ENCODE results near the gene LIMS2. TPM values are rescaled to one million over a fixed set of nuclear protein-coding genes. Genes with fewer than 3 reads are reported as not detected.

Gene LIMS2
- total RNA-seq, 2 experiments from 2014 or later, result 1.6 to 24.9 TPM

- Histone ChIP-seq H2AFZ (ENCODE audit: low read length) (no peak within 1 kb of the TSS), H3K4me2 (ENCODE audit: low read length) (no peak within 1 kb of the TSS), H3K4me1 (ENCODE audit: insufficient read depth, low read length, poor library complexity, severe bottlenecking) (no peaks in the 10 kb centered on the region), H3K9me2 (ENCODE audit: insufficient read depth, low read length) (no peaks in the 10 kb centered on the region), H3K4me3 (ENCODE audit: low read depth, low read length, poor library complexity, severe bottlenecking) (no peak within 1 kb of the TSS), H3K9me3 (ENCODE audit: low read length) (no peaks in the 10 kb centered on the region), H3K79me2 (ENCODE audit: insufficient read depth, low read depth, low read length) (no peaks in the 10 kb centered on the region), H3K36me3 (ENCODE audit: insufficient read depth, low read length) (no peaks in the 10 kb centered on the region), H3K27ac (ENCODE audit: low read depth, low read length, poor library complexity, severe bottlenecking) (no peak within 1 kb of the TSS), H4K20me1 (ENCODE audit: insufficient read depth, low read length) (no peaks in the 10 kb centered on the region)
- intact Hi-C loops (cut with micrococcal nuclease; ENCODE audit: unreplicated experiment), result no loop called here
- no peak for TF ChIP-seq CTCF (conservative IDR thresholded peaks at IDR 0.05; ENCODE audit: low read length)
- no peak for TF ChIP-seq EZH2phosphoT487 (IDR thresholded peaks at IDR 0.05; ENCODE audit: borderline replicate concordance, low read depth, low read length)
- POLR2A ChIA-PET, result no interaction called here
- CTCF ChIA-PET (ENCODE audit: unreplicated experiment), result no interaction called here
- no peak for DNase-seq (ENCODE audit: low spot score)
- BruUV-seq (replicated peaks), result no TSS peak
Measured at GRCh38 chr2:127645395-127646291, 29.7 kb downstream of the LIMS2 start, which contains the start of gene GPR17. Gene GPR17 (plus strand): TSS chr2:127646153. CDS start chr2:127650736, 4,583 bp downstream.

GRCh38 chr2:127645026-127645394 lies 30.3 kb downstream of the LIMS2 start:
- no peak for DNase-seq (ENCODE audit: low spot score)
- Histone ChIP-seq H3K36me3 (ENCODE audit: insufficient read depth, low read length) (no peaks in the 10 kb centered on the region), H3K9me2 (ENCODE audit: insufficient read depth, low read length) (no peaks in the 10 kb centered on the region), H2AFZ (ENCODE audit: low read length) (no peak overlapping the region), H3K9me3 (ENCODE audit: low read length) (no peaks in the 10 kb centered on the region), H4K20me1 (ENCODE audit: insufficient read depth, low read length) (no peaks in the 10 kb centered on the region), H3K27ac (ENCODE audit: low read depth, low read length, poor library complexity, severe bottlenecking) (no peak overlapping the region), H3K79me2 (ENCODE audit: insufficient read depth, low read depth, low read length) (no peaks in the 10 kb centered on the region), H3K4me2 (ENCODE audit: low read length) (no peak overlapping the region), H3K4me3 (ENCODE audit: low read depth, low read length, poor library complexity, severe bottlenecking) (no peak overlapping the region), H3K4me1 (ENCODE audit: insufficient read depth, low read length, poor library complexity, severe bottlenecking) (peaks cover 6% of the 10 kb centered on the region)
- intact Hi-C loops (cut with micrococcal nuclease; ENCODE audit: unreplicated experiment), result no loop called here
- ChIA-PET CTCF (ENCODE audit: unreplicated experiment) (no interaction called here), POLR2A (interaction anchor here (0.5 kb wide), 1 partner anchor 160 kb away, joined by 5 read pairs; no protein-coding TSS in a partner anchor)
- BruUV-seq (replicated peaks), result no TSS peak
- TF ChIP-seq CTCF (conservative IDR thresholded peaks at IDR 0.05; ENCODE audit: low read length) (no peak), EZH2phosphoT487 (IDR thresholded peaks at IDR 0.05; ENCODE audit: borderline replicate concordance, low read depth, low read length) (no peak)
